HEK293 (cell line): ENCODE measurements around the gene ZNF425.

Experiments
- CTCF ChIA-PET: fragments of 350-600 bp; formaldehyde crosslinking; extraction: SDS; loops from one replicate; lab custom pipeline; 2021; ENCODE audit warnings: antibody characterized with exemption; lab: Yijun Ruan, JAX
- POLR2A ChIA-PET: fragments of 300-600 bp; formaldehyde crosslinking; extraction: SDS; loops from one replicate; lab custom pipeline; 2020; ENCODE audit warnings: antibody characterized with exemption, inconsistent platforms; lab: Yijun Ruan, JAX
- H3K27ac ChIP-seq: fragments of 200-500 bp; sonication (Bioruptor generic); 2 replicates; pipeline ENCODE4 v1.5.1; 2014; ENCODE audit warnings: low read depth, low read length, control low read depth, inconsistent platforms; ENCODE audit errors: extremely low read depth
- H3K36me3 ChIP-seq, 2 experiments: fragments of 200-500 bp in 1 of 2; sonication (Bioruptor generic) in 1 of 2; 1 replicate in 1 of 2; 2 replicates in 1 of 2; pipeline ENCODE4 v1.5.1; 2014 to 2017; ENCODE audit warnings: inconsistent platforms in 2 of 2, low read length in 2 of 2; ENCODE audit not compliant: control insufficient read depth in 2 of 2, insufficient read depth in 1 of 2
- H3K4me1 ChIP-seq: fragments of 200-500 bp; sonication (Bioruptor generic); 2 replicates; pipeline ENCODE4 v1.5.1; 2014; ENCODE audit warnings: mild to moderate bottlenecking, low read length, inconsistent platforms; ENCODE audit not compliant: control insufficient read depth, insufficient read depth
- H3K4me3 ChIP-seq: 2 replicates; pipeline ENCODE4 v1.5.1; 2011; ENCODE audit warnings: low read depth, mild to moderate bottlenecking, control low read depth, low read length, moderate library complexity
- H3K9me3 ChIP-seq: fragments of 200-500 bp; sonication (Bioruptor generic); 2 replicates; pipeline ENCODE4 v1.5.1; 2014; ENCODE audit warnings: low read depth, low read length, inconsistent platforms; ENCODE audit not compliant: control insufficient read depth, insufficient read depth
- BCL11B ChIP-seq: fragments of 450-650 bp; formaldehyde crosslinking; IDR thresholded peaks from 2 replicates; pipeline ENCODE4 v1.5.1; 2016; ENCODE audit warnings: low read depth, missing biosample characterization, missing genetic modification characterization
- RBAK ChIP-seq: fragments of 450-650 bp; formaldehyde crosslinking; IDR thresholded peaks from 2 replicates; pipeline ENCODE4 v1.5.1; 2016; ENCODE audit warnings: missing biosample characterization, missing genetic modification characterization
- SCRT2 ChIP-seq: fragments of 450-650 bp; formaldehyde crosslinking; IDR thresholded peaks from 2 replicates; pipeline ENCODE4 v1.5.1; 2016; ENCODE audit warnings: missing biosample characterization, missing genetic modification characterization
- SP3 ChIP-seq: fragments of 450-650 bp; formaldehyde crosslinking; IDR thresholded peaks from 2 replicates; pipeline ENCODE4 v1.5.1; 2016; ENCODE audit warnings: missing biosample characterization, missing genetic modification characterization
- ZFP69B ChIP-seq: fragments of 450-650 bp; formaldehyde crosslinking; IDR thresholded peaks from 2 replicates; pipeline ENCODE4 v1.5.1; 2016; ENCODE audit warnings: missing biosample characterization, missing genetic modification characterization
- ZNF121 ChIP-seq: fragments of 450-650 bp; formaldehyde crosslinking; IDR thresholded peaks from 2 replicates; pipeline ENCODE4 v1.5.1; 2016; ENCODE audit warnings: missing biosample characterization, missing genetic modification characterization
- ZNF133 ChIP-seq: fragments of 450-650 bp; formaldehyde crosslinking; IDR thresholded peaks from 2 replicates; pipeline ENCODE4 v1.5.1; 2016; ENCODE audit warnings: missing biosample characterization, missing genetic modification characterization
- ZNF140 ChIP-seq: fragments of 450-650 bp; formaldehyde crosslinking; IDR thresholded peaks from 2 replicates; pipeline ENCODE4 v1.5.1; 2016; ENCODE audit warnings: missing biosample characterization, missing genetic modification characterization
- ZNF175 ChIP-seq: fragments of 450-650 bp; formaldehyde crosslinking; IDR thresholded peaks from 2 replicates; pipeline ENCODE4 v1.5.1; 2016; ENCODE audit warnings: missing biosample characterization, missing genetic modification characterization
- ZNF184 ChIP-seq: fragments of 450-650 bp; IDR thresholded peaks from 2 replicates; pipeline ENCODE4 v1.5.1; 2018; ENCODE audit warnings: missing biosample characterization, mild to moderate bottlenecking, missing genetic modification characterization
- ZNF202 ChIP-seq: fragments of 450-650 bp; formaldehyde crosslinking; IDR thresholded peaks from 2 replicates; pipeline ENCODE4 v1.5.1; 2016; ENCODE audit warnings: missing biosample characterization, missing genetic modification characterization, borderline replicate concordance
- ZNF391 ChIP-seq: fragments of 450-650 bp; formaldehyde crosslinking; IDR thresholded peaks from 2 replicates; pipeline ENCODE4 v1.5.1; 2016; ENCODE audit warnings: low read depth, missing biosample characterization, missing genetic modification characterization, borderline replicate concordance
- ZNF549 ChIP-seq: fragments of 450-650 bp; IDR thresholded peaks from 2 replicates; pipeline ENCODE4 v1.5.1; 2018; ENCODE audit warnings: missing biosample characterization, missing genetic modification characterization, mild to moderate bottlenecking, inconsistent platforms, moderate library complexity
- ZNF555 ChIP-seq: fragments of 450-650 bp; formaldehyde crosslinking; conservative IDR thresholded peaks from 2 replicates; pipeline ENCODE4 v1.5.1; 2017; ENCODE audit warnings: missing biosample characterization, mild to moderate bottlenecking, missing genetic modification characterization, inconsistent platforms
- ZNF585B ChIP-seq: fragments of 450-650 bp; formaldehyde crosslinking; IDR thresholded peaks from 2 replicates; pipeline ENCODE4 v1.5.1; 2016; ENCODE audit warnings: missing biosample characterization, missing genetic modification characterization
- TF ChIP-seq, protein P1 (sequence below): fragments of 450-650 bp; formaldehyde crosslinking; IDR thresholded peaks from 2 replicates; pipeline ENCODE4 v1.5.1; 2016; ENCODE audit warnings: missing biosample characterization, missing genetic modification characterization
- TF ChIP-seq, protein P2 (sequence below): fragments of 450-650 bp; formaldehyde crosslinking; optimal IDR thresholded peaks from 2 replicates; pipeline ENCODE3; 2016; ENCODE audit warnings: missing biosample characterization, mild to moderate bottlenecking, missing genetic modification characterization
- TF ChIP-seq, protein P3 (sequence below): fragments of 450-650 bp; formaldehyde crosslinking; IDR thresholded peaks from 2 replicates; pipeline ENCODE4 v1.5.1; 2016; ENCODE audit warnings: missing biosample characterization, missing genetic modification characterization, borderline replicate concordance
- TF ChIP-seq, protein P4 (sequence below): fragments of 450-650 bp; formaldehyde crosslinking; IDR thresholded peaks from 2 replicates; pipeline ENCODE4 v1.5.1; 2016; ENCODE audit warnings: missing biosample characterization, missing genetic modification characterization
- TF ChIP-seq, protein P5 (sequence below): fragments of 450-650 bp; formaldehyde crosslinking; IDR thresholded peaks from 2 replicates; pipeline ENCODE4 v1.5.1; 2016; ENCODE audit warnings: missing biosample characterization, missing genetic modification characterization

Gene ZNF425

DNA sequence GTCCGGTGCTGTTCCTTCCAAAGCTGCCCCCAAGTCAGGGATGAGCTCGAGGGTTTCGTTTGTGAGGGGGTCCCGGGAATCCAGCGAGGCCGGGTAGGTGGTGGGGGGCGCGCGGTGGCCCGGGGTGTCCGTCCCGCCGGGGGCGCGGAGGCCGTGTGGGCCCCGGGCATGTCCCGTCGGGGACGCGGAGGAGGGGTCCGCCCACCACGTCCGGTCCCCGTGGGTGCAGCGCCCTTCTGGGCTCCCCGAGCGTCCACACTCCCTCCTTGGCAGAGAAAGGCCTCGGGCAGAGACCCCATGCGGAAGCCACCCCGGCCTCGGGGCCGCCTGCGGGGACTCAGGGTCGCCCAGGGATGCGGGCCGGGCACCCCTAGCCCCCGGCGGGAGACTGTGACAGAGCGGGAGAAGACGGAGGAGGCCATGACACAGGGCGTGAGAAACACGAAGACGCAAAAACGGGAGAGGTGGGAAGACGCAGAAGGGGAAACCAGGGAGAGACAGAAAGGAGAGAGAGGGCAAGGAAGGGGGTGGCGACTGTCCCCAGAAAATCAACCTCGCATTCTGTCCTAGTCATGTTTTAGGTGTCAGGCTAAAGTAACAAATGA lies 640 bp upstream of the ZNF425 start (continued):
- no peak for TF ChIP-seq ZNF549
- peak; percentile 14; the same call in 1 of the 2 replicates for TF ChIP-seq BCL11B (tag by site-specific recombination)
- TF ChIP-seq ZNF202 (tag by site-specific recombination) = no peak
- TF ChIP-seq ZNF555 (tag by site-specific recombination) = no peak
- peak; percentile 93 for TF ChIP-seq ZFP69B (tag by site-specific recombination)
- TF ChIP-seq, protein P1, sequence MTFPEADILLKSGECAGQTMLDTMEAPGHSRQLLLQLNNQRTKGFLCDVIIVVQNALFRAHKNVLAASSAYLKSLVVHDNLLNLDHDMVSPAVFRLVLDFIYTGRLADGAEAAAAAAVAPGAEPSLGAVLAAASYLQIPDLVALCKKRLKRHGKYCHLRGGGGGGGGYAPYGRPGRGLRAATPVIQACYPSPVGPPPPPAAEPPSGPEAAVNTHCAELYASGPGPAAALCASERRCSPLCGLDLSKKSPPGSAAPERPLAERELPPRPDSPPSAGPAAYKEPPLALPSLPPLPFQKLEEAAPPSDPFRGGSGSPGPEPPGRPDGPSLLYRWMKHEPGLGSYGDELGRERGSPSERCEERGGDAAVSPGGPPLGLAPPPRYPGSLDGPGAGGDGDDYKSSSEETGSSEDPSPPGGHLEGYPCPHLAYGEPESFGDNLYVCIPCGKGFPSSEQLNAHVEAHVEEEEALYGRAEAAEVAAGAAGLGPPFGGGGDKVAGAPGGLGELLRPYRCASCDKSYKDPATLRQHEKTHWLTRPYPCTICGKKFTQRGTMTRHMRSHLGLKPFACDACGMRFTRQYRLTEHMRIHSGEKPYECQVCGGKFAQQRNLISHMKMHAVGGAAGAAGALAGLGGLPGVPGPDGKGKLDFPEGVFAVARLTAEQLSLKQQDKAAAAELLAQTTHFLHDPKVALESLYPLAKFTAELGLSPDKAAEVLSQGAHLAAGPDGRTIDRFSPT (tag by site-specific recombination) = peak; percentile 47; the same call in 1 of the 2 replicates
- TF ChIP-seq, protein P2, sequence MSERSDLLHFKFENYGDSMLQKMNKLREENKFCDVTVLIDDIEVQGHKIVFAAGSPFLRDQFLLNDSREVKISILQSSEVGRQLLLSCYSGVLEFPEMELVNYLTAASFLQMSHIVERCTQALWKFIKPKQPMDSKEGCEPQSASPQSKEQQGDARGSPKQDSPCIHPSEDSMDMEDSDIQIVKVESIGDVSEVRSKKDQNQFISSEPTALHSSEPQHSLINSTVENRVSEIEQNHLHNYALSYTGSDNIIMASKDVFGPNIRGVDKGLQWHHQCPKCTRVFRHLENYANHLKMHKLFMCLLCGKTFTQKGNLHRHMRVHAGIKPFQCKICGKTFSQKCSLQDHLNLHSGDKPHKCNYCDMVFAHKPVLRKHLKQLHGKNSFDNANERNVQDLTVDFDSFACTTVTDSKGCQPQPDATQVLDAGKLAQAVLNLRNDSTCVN (tag by site-specific recombination) = peak; percentile 96
- TF ChIP-seq RBAK = no peak
- TF ChIP-seq, all 188 proteins: peak for 30

DNA sequence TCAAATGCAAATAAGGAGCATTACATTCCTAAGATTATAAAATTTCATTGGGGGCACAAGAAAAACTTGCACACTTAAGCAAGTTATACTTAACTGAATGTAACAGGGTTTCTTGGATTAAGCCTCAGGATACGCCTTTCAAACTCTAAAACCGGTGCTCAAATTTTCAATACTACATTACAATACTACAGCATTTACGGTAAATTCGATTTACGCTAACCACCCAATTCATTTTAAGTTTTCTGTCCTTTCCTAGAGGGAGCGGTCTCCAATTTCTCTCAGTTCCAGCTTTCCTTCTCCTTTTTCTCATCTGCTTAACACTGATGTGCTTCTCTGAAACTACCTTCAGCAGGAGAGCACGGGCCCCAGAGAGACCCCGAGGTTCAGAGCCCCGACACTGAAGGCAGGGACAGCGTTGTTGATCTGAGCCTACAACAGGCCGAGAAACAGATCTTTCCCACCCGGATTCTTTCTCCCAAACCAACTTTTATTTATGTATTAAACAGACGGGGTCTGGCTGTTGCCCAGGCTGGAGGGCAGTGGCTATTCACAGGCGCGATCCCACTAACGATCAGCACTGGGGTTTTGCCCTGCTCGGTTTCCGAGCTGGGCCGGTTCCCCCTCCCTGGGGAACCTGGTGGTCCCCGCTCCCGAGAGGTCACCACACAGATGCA lies 798 bp downstream of the ZNF425 start:
- H3K36me3 ChIP-seq = peaks cover 0 to 10% of the 10 kb centered on the region in 2 experiments; a peak in 2 of 3 replicates
- H3K4me1 ChIP-seq = no peaks in the 10 kb centered on the region
- H3K9me3 ChIP-seq = no peaks in the 10 kb centered on the region
- peak overlapping the region; percentile 73 for H3K4me3 ChIP-seq
- CTCF ChIA-PET = interaction anchor here (0.6 to 1.8 kb wide), 11 partner anchors 7 to 218 kb away, joined by 3 to 12 read pairs (median 4); partner anchors contain the start of genes ZNF282, ZNF398 and ZNF786
- peak overlapping the region; percentile 68 for H3K27ac ChIP-seq
- POLR2A ChIA-PET = interaction anchor here (0.7 to 3.4 kb wide), 8 partner anchors 19 to 70 kb away, joined by 3 to 39 read pairs (median 4); partner anchors contain the start of genes ZNF282 and ZNF398
- TF ChIP-seq ZNF391 (tag by site-specific recombination) (no peak), ZNF585B (tag by site-specific recombination) (no peak), ZNF140 (tag by site-specific recombination) (no peak), ZNF175 (no peak), ZNF133 (tag by site-specific recombination) (no peak), BCL11B (tag by site-specific recombination) (no peak), SP3 (tag by site-specific recombination) (no peak), SCRT2 (tag by site-specific recombination) (no peak), ZNF184 (tag by site-specific recombination) (no peak), ZNF121 (tag by site-specific recombination) (no peak)
- TF ChIP-seq, protein P3, sequence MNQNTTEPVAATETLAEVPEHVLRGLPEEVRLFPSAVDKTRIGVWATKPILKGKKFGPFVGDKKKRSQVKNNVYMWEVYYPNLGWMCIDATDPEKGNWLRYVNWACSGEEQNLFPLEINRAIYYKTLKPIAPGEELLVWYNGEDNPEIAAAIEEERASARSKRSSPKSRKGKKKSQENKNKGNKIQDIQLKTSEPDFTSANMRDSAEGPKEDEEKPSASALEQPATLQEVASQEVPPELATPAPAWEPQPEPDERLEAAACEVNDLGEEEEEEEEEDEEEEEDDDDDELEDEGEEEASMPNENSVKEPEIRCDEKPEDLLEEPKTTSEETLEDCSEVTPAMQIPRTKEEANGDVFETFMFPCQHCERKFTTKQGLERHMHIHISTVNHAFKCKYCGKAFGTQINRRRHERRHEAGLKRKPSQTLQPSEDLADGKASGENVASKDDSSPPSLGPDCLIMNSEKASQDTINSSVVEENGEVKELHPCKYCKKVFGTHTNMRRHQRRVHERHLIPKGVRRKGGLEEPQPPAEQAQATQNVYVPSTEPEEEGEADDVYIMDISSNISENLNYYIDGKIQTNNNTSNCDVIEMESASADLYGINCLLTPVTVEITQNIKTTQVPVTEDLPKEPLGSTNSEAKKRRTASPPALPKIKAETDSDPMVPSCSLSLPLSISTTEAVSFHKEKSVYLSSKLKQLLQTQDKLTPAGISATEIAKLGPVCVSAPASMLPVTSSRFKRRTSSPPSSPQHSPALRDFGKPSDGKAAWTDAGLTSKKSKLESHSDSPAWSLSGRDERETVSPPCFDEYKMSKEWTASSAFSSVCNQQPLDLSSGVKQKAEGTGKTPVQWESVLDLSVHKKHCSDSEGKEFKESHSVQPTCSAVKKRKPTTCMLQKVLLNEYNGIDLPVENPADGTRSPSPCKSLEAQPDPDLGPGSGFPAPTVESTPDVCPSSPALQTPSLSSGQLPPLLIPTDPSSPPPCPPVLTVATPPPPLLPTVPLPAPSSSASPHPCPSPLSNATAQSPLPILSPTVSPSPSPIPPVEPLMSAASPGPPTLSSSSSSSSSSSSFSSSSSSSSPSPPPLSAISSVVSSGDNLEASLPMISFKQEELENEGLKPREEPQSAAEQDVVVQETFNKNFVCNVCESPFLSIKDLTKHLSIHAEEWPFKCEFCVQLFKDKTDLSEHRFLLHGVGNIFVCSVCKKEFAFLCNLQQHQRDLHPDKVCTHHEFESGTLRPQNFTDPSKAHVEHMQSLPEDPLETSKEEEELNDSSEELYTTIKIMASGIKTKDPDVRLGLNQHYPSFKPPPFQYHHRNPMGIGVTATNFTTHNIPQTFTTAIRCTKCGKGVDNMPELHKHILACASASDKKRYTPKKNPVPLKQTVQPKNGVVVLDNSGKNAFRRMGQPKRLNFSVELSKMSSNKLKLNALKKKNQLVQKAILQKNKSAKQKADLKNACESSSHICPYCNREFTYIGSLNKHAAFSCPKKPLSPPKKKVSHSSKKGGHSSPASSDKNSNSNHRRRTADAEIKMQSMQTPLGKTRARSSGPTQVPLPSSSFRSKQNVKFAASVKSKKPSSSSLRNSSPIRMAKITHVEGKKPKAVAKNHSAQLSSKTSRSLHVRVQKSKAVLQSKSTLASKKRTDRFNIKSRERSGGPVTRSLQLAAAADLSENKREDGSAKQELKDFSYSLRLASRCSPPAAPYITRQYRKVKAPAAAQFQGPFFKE (tag by site-specific recombination) = no peak
- TF ChIP-seq, protein P4, sequence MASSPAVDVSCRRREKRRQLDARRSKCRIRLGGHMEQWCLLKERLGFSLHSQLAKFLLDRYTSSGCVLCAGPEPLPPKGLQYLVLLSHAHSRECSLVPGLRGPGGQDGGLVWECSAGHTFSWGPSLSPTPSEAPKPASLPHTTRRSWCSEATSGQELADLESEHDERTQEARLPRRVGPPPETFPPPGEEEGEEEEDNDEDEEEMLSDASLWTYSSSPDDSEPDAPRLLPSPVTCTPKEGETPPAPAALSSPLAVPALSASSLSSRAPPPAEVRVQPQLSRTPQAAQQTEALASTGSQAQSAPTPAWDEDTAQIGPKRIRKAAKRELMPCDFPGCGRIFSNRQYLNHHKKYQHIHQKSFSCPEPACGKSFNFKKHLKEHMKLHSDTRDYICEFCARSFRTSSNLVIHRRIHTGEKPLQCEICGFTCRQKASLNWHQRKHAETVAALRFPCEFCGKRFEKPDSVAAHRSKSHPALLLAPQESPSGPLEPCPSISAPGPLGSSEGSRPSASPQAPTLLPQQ (tag by site-specific recombination) = no peak
- TF ChIP-seq, protein P5, sequence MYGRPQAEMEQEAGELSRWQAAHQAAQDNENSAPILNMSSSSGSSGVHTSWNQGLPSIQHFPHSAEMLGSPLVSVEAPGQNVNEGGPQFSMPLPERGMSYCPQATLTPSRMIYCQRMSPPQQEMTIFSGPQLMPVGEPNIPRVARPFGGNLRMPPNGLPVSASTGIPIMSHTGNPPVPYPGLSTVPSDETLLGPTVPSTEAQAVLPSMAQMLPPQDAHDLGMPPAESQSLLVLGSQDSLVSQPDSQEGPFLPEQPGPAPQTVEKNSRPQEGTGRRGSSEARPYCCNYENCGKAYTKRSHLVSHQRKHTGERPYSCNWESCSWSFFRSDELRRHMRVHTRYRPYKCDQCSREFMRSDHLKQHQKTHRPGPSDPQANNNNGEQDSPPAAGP (tag by site-specific recombination) = no peak
